Stimulated activated CD4-positive, alpha-beta T cell treated with anti-CD3 and anti-CD28 coated beads, Interleukin-1b, Interleukin-23, amount 100 ng/mL, for 48 hours (primary cell): ENCODE results near the gene SMC5.
"Not testable (repeated sequence)": the region's sequence is repeated elsewhere in the genome, so short reads cannot be mapped to it uniquely, and the experiment has no call there.

Experiments used
- DNase-seq: peaks from one replicate; pipeline ENCODE4 v3.0.0-alpha.2; 2020

SMC5 gene

DNA sequence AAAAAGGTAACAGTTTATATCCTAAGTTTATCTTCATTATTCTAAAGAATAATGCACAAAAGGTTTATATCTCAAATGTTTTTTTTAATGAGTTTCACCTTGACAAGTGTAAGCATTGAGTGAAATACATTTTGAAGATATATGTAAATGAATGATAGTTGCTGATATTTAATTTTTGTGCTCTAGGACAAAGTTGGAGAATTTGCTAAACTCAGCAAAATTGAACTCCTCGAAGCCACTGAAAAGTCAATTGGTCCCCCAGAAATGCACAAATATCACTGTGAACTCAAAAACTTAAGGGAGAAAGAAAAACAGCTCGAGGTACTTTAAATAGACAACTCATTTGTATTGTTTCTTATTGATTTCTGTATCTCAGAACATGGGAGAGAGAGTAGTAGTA, 19.5 kb downstream of the SMC5 start:
- no peak for DNase-seq

DNA sequence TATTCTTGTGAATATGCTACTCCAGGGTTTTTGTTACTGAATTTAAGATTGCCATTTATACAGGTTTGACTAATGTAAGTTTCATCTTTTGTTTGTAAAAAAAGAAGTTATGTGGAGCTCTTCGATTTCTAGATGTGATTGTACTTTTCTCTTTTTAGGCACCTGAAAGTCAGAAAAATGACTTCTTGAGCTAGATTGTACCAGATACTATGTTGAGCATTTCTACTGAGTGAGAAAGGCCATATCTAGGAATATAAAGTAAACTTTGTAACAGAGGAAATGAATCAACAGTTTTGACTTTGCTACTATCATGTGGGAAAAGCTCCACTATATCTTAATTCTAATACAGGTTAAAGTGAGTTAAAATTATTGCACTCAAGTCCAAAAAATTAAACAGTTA, 25.1 kb downstream of the SMC5 start:
- DNase-seq: no peak

DNA sequence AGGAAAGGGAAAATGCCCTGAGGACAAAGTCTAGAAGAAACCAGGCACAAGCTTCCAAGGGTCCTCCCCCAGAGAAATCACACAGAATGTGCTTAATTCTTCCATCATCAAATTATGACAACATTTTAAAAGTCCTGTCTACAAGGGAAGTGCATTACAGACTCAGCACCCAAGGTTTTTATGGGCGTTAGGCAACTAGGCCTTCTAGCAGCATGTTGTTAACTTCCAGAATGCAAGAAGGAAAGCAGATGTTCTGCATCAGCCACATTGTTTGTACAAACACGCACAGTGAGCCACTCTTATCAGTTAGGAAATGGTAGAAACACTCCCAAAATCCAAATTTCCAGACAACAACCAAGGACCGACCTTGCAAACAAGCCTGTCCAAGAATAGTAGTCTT, 26.5 kb downstream of the SMC5 start:
- no peak for DNase-seq

DNA sequence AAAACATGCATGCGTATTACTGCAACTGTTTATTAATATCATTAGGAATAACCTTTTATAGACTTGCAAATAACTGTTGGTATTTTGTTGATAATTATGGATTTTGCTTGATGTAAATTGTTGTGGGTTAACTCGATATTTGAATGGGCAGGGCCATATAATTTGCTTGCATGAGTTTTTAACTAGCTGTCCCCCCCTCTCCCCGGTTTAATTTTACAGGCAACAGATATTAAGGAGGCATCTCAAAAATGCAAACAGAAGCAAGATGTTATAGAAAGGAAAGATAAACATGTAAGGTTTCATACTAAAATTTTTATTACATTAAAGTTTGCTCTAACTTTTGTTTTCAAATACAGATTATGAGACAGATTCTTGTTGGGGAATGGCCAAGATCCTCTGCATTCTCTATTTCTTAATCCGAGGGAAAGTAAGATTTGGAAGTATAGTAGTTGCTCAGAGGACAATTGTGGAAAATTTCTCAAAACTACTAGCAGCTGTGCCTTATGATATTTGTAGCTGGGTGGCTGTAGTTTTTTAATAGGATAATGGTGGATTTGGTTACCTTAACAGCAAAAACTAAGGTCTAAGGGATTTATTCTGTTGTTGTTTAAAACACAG, 27.3 kb downstream of the SMC5 start:
- no peak for DNase-seq

DNA sequence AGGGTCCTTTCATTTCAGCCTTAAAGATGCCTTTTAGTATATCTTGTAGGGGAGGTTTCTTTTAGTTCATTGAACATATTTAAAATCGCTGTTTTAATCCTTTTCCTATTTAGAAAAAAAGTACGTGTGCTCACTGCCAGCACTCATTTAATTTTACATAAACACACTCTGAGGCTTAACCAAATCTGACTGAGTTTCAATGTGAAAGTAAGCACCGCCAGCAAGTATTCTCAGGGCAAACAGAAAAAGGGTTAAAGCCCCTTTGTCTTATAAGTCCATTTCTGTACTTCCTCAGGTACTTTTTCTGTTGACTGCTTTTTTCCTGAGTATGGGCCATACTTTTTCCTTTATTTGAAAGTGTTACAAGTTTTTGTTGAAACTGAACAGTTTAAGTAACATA, 31.8 kb downstream of the SMC5 start:
- no peak for DNase-seq

DNA sequence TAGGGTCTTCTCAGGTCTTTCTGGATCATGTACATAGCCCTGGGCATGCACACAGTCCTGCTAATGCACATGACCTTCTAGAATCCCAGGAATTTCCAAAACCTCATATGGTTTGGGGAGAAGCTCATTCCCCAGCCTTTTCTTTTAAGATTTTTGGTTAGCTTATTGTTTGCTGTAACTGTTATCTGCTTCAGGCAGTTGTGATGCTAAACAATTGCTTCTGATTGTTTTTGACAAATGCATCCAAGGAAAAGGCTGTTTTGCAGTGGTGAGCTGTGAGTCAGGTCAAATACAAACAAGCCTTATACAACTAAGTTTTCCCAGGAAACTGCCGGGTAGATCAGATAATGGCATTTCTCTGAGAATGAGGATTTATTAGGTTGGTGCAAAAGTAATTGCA, 32.7 kb downstream of the SMC5 start:
- DNase-seq: no peak

DNA sequence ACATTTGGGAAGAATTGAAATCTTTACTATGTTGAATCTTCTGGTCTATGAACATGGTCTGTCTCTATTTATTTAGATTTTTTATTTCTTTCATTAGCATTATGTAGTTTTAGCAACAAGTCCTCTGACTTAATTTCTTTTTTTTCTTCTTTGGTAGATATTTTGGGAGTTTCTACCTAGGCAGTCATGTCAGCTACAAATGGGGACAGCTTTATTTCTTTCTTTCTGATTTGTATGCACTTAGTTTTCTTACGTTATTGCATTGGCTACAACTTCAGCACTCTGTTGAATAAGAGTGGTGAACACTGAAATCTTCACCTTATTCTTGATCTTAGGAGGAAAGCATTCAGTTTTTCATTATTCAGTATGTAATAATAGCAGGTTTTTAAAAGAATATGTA, 33.5 kb downstream of the SMC5 start:
- DNase-seq: no peak

DNA sequence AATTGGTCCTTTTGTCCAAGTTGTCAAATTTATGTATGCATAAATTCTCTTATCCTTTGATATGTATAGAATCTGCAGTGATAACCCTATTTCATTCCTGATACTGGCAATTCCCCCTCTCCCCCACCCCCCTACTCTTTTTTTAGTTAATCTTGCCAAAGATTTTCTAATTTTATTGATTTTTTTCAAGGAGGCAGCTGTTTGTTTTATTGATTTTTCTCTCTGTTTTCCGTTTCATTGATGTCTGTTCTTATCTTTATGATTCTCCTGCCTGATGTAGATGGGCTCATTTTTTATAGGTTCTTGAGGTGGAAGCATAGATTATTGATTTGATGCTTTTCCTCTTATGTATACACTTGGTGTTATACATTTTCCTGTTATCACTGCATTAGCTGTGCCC, 34.4 kb downstream of the SMC5 start:
- no peak for DNase-seq

DNA sequence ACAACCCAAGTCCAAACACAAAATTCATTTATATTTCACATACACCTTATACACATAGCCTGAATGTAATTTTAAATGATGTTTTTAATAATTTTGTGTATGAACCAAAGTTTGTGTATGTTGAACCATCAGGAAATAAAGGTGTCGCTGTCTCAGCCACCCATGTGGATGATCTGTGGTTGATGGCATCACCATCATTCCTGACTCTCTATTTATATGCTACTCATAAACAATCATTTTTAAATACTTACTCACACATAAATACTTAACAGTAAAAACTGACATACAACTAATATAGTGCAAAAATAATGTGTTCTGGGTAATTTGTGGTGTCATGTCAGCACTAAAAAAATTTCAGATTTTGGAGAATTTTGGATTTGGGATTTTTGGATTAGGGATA, 38.4 kb downstream of the SMC5 start:
- DNase-seq: no peak

DNA sequence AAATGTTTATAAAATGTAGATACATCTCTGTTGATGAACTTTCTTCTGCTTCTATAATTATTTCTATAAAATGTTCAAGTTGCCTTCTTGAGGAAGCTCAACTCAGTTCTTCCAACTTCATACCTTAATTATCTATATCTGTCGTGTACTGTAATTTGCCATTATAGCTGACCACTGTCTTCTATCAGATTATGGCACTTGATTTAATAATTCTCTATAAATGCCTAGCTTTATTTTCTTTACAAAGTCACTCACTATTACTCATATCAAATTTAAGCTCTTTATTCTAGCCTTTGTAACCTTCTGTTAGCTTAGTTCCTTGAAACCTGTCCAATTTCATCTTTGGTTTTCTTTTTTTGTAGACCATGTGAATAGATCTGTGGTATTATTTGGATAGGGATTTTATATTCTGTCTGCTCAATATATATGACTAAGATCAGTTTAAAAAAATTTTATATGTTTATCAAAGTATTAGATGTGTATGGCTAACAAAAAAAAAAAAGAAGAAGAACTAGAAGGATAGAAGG, 39.5 kb downstream of the SMC5 start:
- DNase-seq: no peak

DNA sequence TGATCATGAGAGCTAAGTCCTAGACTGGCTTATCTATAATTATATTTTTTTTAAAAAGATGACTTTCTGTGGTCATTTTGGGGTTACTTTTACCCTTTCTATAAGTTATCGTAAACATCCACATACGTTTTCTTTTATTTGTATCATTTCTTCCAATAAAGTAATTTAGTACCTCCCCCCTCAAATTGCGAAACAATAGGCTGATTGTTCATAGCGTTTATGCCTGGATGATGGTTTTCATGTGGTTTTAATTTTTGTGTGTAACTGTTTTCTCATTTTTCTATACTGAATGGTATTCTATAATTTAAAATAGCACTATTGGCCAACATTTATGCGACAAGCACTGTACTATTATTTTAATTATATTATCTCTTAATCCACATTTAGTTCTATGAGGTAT, 44.5 kb downstream of the SMC5 start:
- no peak for DNase-seq

DNA sequence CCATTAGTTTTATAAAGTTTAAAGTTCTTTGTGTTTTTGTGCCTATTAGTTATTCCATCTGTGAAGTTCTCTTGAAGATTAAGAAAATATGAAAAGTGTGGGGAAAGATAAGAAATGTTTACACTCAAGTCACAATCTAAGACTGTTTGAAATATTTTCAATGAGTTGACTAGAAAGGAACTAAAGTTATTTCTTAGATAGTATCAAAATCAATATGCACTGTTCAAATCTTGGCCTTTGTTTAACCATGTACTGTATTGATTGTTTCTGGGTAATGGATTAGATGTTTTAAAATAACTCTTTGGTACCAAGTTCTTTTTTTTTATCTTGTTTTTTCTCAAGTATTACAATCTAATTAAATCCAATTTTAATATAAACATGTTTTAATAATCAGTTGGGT, 46.0 kb downstream of the SMC5 start:
- no peak for DNase-seq

DNA sequence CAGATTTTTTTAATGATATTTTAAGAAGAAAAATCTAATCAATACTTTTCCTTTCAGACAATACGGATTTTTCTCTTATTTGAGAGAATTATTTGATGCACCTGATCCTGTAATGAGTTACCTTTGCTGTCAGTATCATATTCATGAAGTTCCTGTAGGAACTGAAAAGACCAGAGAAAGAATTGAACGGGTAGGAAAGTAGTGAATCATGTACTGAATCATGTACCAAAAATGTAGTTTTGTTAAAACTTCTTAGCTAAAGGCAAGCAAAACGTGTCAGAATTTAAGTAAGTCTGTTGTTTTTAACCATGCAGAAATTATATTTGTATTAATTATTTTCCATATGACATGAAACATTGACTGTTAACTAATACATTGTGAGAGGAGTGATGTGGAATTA, 56.6 kb downstream of the SMC5 start:
- DNase-seq: no peak

DNA sequence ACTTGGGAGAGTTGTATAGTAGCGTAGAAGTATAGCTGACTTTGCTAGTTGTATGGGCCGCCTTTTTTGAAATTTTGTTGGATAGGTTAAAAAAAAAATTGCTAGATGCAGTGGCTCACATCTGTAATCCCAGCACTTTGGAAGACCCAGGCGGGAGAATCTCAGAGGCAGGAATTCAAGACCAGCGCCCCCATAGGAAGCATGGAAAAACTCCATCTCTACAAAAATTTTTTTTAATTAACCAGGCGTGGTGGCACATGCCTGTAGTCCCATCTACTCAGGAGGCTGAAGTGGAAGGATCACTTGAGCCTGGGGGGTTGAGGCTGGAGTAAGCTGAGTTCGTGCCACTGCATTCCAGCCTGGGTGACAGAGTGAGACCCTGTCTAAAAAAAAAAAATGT, 59.2 kb downstream of the SMC5 start:
- no peak for DNase-seq

DNA sequence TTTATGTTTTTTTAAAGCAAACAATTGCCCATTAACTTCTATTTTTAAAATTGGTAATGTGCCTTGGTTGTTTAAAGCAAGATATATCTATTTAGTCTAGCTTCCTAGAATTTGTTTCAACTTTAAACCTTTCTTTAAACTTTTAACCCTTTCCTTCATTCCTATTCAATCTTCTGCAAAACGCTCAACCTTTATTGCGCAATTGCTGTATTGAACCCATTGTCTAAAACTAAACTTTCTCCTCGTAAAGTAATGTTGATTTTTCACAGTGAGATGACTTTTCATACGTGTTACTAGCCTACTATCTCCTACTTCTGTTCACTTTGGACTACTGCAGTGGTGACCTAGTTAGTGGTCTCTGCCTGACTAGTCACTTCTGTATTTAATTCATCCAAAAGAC, 63.3 kb downstream of the SMC5 start:
- no peak for DNase-seq

DNA sequence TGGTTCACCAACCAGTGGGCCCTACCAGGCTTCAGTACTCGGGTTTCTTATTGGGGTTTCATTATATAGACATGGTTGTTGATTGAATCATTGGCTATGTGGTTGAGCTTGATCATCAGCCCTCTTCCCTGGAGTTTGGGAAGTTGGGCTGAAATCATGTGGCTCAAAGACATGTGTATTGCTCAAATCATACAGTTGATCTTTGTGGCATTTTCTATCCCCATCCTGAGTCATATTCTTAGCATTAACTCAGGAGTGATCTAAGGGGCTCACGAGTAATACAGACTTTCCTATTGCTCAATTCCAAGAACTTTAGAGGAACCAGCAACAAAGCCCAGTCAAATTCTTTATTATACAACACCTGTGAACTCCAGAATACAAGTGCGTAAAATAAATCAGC, 66.2 kb downstream of the SMC5 start:
- DNase-seq: no peak

DNA sequence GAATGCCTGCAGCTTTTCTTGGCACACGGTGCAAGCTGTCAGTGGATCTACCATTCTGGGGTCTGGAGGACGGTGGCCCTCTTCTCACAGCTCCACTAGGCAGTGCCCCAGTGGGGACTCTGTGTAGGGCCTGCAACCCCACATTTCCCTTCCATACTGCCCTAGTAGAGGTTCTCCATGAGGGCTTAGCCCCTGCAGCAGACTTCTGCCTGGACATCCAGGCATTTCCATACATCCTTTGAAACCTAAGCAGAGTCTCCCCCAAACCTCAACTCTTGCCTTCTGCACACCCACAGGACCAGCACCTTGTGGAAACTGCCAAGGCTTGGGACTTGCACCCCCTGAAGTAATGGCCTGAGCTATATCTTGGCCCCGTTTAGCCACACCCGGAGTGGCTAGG, 69.8 kb downstream of the SMC5 start:
- not testable (repeated sequence) for DNase-seq

DNA sequence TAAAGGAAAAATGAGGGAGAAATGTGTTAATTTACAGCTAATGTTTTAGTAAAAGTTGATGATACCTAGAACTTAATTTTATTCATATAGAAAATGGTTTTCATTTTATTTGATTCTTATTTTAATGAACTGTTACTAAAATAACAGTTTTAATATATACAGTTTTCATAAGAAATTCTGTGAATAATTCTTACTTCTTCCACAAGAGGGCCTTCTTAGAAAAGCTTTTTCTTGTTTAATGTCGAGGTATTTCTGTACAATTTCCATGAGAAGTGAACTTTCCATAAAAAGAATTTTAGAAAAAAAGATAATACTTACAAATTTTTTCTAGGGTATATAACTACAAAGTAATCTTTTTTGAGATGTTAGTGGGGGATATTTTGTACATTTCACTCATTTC, 81.8 kb downstream of the SMC5 start:
- DNase-seq: no peak

DNA sequence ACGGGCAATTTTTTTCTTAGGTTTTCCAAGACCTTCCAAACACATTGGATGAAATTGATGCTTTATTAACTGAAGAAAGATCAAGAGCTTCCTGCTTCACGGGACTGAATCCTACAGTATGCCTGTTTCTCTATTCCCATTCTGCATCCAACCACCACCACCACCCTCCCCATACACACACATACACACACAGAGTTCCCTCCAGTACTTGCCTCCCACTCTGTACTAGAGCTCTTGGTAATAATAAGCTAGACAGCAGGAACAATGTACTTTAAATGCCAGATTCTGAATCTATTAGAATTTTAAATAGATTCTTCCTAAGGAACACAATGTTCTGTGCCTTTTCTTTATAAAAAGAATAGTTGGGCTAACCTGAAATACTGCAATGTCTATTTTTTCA, 88.3 kb downstream of the SMC5 start:
- DNase-seq: no peak

DNA sequence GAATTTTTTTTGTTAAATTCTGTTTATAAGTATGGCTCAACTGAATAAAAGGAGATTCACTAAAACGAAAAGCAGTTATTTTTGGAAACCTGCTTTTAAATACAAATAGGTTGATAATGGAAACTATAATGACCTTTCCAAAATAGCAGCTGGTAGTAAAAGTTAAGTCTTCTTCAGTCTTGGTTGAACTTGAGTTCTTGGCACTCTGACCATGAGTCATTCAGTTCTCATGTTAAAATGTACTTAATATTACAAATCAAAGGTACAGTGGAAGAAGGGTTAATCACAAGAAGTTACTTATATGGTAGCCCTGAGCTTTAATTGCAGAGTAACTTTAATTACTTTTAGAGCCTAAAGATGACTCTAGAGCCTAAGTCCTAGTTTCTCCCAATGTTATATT, 93.6 kb downstream of the SMC5 start:
- DNase-seq: no peak

DNA sequence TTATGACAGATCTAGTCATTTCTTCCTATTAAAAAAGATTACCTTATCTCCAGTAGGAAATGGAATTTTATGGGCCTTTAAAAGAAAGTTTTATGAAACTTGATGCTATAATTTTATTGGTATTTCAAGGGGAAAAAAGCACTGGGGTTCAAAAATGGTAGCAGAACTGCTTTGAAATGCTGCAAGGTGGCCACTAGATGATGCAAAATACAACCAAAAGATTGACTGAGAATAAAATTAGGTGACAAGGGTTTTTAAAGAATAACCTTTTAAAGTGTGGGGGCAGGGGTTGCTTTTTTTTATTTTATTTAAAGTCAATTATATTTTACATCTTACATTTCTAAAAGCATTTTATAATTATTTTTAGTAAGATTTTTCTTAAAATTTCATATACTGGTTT, 94.0 kb downstream of the SMC5 start:
- no peak for DNase-seq

DNA sequence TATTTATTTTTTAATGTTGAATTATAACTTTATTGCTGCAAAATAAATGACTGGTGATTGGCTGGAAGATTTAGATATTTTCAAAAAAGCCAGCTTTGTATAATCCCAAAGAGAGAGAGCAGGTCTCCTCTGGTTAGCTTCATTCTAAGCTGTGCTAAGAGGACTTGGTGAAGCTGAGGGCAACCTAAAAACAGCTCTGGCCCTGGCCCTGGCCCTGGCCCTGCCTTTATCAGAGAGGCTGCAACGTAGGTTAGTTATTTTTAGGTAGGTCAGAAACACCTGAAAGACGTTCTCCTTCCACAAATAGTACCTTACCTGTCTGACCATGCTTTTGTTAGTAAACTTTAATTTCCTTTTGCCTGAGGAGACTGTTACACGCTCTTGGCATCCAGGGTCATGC, 97.0 kb downstream of the SMC5 start:
- DNase-seq: no peak

DNA sequence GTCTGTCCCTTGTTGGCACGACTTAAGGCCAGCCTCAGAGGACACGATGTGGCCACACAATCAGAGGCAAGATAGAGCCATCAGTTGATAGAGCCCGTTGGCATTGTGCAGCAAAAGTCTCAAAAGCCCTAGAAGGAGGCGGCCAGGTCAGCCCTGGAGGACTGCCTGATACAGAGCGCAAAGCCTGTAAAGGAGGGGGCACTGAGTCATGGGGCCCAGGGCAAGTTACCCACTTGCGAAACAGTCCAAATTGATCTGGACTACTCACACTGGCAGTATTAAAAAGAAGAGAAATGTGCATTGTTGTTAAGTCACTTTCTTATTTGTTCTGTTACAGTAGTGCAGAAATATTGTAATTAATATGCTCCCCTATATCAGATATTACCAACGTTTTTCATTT, 104.2 kb downstream of the SMC5 start:
- DNase-seq: no peak

DNA sequence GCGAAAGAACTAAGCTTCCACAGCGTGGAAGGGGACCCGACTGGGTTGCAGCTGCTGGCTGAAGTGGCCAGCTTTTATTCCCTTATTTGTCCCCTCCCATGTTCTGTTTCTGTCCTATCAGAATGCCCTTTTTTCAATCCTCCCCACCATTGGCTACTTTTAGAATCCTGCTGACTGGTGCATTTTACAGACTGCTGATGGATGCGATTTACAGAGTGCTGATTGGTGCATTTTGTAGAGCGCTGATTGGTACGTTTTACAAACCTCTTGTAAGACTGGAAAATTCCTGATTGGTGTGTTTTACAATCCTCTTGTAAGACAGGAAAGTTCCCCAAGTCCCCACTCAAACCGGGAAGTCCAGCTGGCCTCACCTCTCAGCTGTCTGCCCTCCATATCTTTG, 105.0 kb downstream of the SMC5 start:
- DNase-seq: no peak

DNA sequence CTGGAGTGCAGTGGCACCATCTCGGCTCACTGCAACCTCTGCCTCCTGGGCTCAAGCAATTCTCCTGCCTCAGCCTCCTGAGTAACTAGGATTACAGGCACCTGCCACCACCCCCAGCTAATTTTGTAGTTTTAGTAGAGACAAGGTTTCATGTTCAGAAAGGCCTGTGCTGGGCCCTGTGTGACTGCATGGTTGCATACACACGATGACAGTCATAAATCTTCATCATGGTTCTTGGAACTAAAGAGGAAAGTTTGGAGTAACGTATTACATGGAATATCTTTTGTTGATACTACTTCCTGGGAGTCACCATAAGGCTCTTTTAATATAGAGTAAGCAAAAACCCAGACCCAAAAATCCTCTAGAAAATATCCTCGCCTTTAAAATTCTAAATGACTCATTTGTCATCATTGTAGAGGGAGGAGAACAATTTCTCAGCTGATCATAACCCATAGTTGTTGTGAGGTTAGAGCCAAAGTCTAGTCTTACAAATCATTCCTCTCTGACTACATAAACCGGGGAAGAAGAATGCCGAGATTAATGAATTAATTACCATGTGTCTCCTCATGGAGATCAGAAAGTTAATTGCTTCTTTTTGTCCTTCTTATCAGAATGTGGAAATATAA, 108.6 kb downstream of the SMC5 start:
- no peak for DNase-seq
